Measurements from ENCODE around the gene ITPR1.

GRCh38 chr3:4773583-4773982 is 280.4 kb downstream of the ITPR1 start:
- TF ChIP-seq CTCF (IDR thresholded peaks at IDR 0.05; ENCODE audit: low read depth, low read length, missing input control) = no peak
- no peak for TF ChIP-seq RAD21 (IDR thresholded peaks at IDR 0.05)
- no peak for TF ChIP-seq RXRA (IDR thresholded peaks at IDR 0.05)
- no peak for TF ChIP-seq JUND (IDR thresholded peaks at IDR 0.05)
- TF ChIP-seq SP1 (IDR thresholded peaks at IDR 0.05) = no peak
- TF ChIP-seq REST (IDR thresholded peaks at IDR 0.05) = no peak
- no peak for TF ChIP-seq YY1 (IDR thresholded peaks at IDR 0.05)
